Osteocyte (in vitro differentiated cells): ENCODE data around the gene SEMA4C. TPM values are rescaled to one million over a fixed set of nuclear protein-coding genes. Genes with fewer than 3 reads are reported as not detected.

Source experiments
- DNase-seq: peaks from one replicate; pipeline ENCODE4 v3.0.0; 2021; ENCODE audit warnings: mixed read lengths; ENCODE audit not compliant: unreplicated experiment; ENCODE audit errors: extremely low spot score
- H3K27ac Mint-ChIP-seq: one replicate; pipeline ENCODE4 v1.8.0; 2021; ENCODE audit warnings: mild to moderate bottlenecking, mixed read lengths; ENCODE audit not compliant: unreplicated experiment
- H3K27me3 Mint-ChIP-seq: one replicate; pipeline ENCODE4 v1.8.0; 2021; ENCODE audit warnings: mixed read lengths; ENCODE audit not compliant: unreplicated experiment
- H3K36me3 Mint-ChIP-seq: one replicate; pipeline ENCODE4 v1.8.0; 2021; ENCODE audit warnings: mixed read lengths; ENCODE audit not compliant: unreplicated experiment
- H3K4me1 Mint-ChIP-seq: one replicate; pipeline ENCODE4 v1.8.0; 2021; ENCODE audit warnings: mixed read lengths; ENCODE audit not compliant: unreplicated experiment
- H3K4me3 Mint-ChIP-seq: one replicate; pipeline ENCODE4 v1.8.0; 2021; ENCODE audit warnings: mild to moderate bottlenecking, moderate library complexity, mixed read lengths; ENCODE audit not compliant: unreplicated experiment
- H3K9me3 Mint-ChIP-seq: one replicate; pipeline ENCODE4 v1.8.0; 2021; ENCODE audit warnings: mixed read lengths; ENCODE audit not compliant: unreplicated experiment
- total RNA-seq: library from RNA; stranded (reverse); gene quantifications from 2 replicates; pipeline ENCODE4 v1.2.1, GENCODE V29; 2021
- TF ChIP-seq, protein P1 (sequence below): fragments of 200-600 bp; sonication (generic); IDR thresholded peaks from 2 replicates; pipeline ENCODE4 v1.5.0; 2021; ENCODE audit warnings: antibody characterized with exemption, mild to moderate bottlenecking, moderate library complexity

SEMA4C gene
- total RNA-seq, 1 donor from 2014 or later, result 33.8 TPM

DNA sequence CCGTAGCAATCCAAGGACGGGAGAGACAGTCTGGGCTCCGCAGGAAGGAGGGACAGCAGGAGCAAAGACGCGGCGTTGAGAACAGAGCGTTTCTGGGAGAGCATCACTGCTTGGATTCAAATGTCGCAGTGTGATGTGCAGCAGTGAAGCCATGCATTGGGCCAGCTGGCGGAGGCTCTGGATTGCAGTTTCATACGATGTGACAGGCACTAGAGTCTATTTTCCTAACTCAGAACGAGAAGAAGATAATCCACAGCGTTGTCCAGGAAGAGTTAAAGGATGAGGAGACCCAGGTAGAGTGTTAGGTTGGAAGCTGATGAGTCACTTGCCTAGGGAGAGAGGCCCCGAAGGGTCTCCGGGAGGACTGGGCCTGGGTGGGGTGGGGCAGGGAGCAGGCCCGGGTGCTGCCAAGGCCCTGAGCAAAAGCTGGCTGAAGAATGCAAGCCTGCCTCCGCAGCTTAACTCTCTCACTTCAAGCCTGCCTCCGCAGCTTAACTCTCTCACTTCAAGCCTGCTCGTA, 17.7 kb upstream of the SEMA4C start:
- Mint-ChIP-seq H3K27me3 (no peaks in the 10 kb centered on the region), H3K36me3 (no peaks in the 10 kb centered on the region), H3K27ac (no peak overlapping the region), H3K4me3 (no peak overlapping the region), H3K9me3 (no peaks in the 10 kb centered on the region), H3K4me1 (peaks cover 19% of the 10 kb centered on the region)
- no peak for DNase-seq
- TF ChIP-seq, protein P1, sequence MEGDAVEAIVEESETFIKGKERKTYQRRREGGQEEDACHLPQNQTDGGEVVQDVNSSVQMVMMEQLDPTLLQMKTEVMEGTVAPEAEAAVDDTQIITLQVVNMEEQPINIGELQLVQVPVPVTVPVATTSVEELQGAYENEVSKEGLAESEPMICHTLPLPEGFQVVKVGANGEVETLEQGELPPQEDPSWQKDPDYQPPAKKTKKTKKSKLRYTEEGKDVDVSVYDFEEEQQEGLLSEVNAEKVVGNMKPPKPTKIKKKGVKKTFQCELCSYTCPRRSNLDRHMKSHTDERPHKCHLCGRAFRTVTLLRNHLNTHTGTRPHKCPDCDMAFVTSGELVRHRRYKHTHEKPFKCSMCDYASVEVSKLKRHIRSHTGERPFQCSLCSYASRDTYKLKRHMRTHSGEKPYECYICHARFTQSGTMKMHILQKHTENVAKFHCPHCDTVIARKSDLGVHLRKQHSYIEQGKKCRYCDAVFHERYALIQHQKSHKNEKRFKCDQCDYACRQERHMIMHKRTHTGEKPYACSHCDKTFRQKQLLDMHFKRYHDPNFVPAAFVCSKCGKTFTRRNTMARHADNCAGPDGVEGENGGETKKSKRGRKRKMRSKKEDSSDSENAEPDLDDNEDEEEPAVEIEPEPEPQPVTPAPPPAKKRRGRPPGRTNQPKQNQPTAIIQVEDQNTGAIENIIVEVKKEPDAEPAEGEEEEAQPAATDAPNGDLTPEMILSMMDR, result no peak

DNA sequence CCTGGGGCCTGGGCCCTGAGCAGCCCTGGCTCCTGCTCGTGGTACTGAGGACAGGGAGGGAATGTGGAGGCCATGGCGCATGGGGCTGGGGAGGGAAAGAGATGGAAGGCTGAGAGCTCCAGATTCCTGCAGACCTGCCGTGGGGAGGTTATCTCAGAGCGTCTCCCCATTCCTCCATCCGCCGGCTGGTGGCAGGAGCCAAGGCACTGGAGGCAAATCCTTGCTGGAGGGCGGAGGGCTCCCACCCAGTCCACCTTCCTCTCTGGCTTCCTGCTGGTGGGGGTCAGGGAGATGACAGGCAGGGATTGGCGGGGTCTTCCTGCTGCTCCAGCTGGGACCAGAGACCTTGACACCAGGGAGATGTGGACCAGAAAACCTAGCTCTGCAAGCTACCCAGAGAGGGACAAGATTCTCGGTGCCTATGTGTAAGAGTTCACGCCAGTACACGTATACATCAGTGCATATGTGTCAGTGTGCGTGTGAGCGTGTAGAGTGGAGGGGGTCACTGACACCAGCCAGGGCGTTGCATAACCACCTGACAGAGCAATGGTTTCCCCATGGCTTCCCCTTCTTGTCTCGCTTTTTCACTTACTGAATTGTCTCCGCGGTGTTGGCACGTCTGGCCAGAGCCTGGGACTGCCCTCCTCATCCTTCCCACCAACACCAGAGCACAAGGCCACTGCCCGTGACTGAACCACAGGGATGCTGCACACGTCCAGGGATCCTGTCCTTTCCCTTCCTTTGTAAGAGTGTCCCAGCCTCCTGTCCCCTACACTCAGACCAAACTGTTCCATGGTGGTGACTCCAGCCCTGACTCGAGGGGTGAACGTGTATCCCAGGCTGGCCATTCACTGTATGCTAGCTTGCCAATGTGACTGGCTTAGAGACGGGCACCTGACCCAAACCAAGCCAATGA, 15.8 kb upstream of the SEMA4C start:
- H3K4me1 Mint-ChIP-seq, result peaks cover 16% of the 10 kb centered on the region
- DNase-seq, result no peak
- no peaks in the 10 kb centered on the region for H3K36me3 Mint-ChIP-seq
- TF ChIP-seq, protein P1, result no peak
- H3K4me3 Mint-ChIP-seq, result no peak overlapping the region
- no peaks in the 10 kb centered on the region for H3K27me3 Mint-ChIP-seq
- no peak overlapping the region for H3K27ac Mint-ChIP-seq
- H3K9me3 Mint-ChIP-seq, result no peaks in the 10 kb centered on the region

DNA sequence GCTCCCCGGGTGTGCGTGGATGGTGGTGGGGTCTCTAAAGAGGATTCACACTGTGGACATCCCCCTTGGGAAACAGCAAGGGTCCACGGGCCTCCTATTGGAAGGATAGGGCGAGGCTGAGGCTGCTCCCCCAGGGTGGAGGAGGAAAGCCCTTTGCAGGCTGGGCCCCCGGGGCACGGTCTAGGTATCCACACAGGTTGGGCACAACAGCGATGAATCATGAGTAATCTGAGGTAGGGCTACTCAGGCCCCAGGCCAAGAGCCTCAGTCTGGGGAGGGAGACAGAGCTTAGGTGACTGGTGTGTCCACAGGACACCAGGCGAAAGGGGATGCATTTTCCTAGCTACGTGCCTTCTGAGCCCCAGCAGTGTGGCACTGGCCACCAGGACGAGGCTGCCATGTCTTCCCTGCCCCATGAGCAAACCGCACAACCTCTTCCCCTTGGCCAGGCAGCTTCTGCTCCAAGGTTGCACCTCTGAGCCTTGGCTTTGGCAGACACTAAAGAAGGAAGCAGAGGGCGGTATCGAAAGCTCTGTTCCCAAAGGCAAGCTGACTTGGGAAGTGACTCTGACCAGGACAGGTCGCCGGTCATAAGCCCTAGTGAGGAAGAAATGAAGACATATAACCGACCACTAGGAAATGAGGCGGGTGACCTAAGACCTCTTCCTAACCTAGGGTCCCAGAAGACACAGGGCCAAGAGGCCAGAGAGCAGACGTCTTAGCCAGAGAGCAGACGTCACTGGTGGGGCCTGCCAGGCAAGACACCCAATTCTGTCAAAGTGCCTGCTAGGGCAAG, 14.6 kb upstream of the SEMA4C start:
- Mint-ChIP-seq H3K27ac (no peak overlapping the region), H3K36me3 (no peaks in the 10 kb centered on the region), H3K4me1 (peaks cover 14% of the 10 kb centered on the region), H3K9me3 (no peaks in the 10 kb centered on the region), H3K27me3 (no peaks in the 10 kb centered on the region), H3K4me3 (no peak overlapping the region)
- no peak for DNase-seq
- TF ChIP-seq, protein P1, result no peak

DNA sequence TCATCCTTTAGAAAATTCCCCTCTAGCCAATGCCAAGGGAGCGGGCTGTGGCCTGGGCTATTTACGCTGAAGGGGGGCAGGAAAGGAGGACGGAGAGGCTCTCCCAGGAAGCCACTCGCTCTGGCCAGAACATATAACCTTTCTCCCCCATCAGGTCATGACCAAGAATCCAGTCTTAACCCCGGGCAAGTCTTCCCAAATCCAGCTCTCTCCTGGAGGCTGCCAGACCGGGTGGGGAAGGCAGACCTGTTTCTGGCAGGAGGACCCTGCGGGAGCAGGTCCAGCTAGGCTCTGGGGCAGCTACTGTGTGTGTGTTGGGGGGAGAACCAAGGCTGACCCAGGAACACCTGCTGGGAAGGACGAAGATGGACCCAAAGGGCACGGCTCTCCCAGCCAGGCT, 13.4 kb upstream of the SEMA4C start:
- Mint-ChIP-seq H3K27ac (no peak overlapping the region), H3K4me1 (peaks cover 14% of the 10 kb centered on the region)

More for the DNA sequence above, 13.4 kb upstream of the SEMA4C start:
- Mint-ChIP-seq H3K4me3 (no peak overlapping the region), H3K9me3 (no peaks in the 10 kb centered on the region), H3K36me3 (no peaks in the 10 kb centered on the region), H3K27me3 (no peaks in the 10 kb centered on the region)
- TF ChIP-seq, protein P1, result no peak
- no peak for DNase-seq
